HepG2 (cell line): ENCODE results near the gene FUOM. TPM values are rescaled to one million over a fixed set of nuclear protein-coding genes. Genes with fewer than 3 reads are reported as not detected.
A peak's percentile ranks its signal among the peaks of the same experiment; 100 is the strongest.

Experiments
- BCL6 ChIP-seq: IDR thresholded peaks from 2 replicates; pipeline ENCODE4 v1.6.1; 2016; ENCODE audit warnings: missing genetic modification reagents, missing compliant biosample characterization
- CEBPB ChIP-seq: IDR thresholded peaks from 2 replicates; pipeline ENCODE4 v1.6.1; 2011; ENCODE audit warnings: low read depth, low read length, improper control_type of control experiment, borderline replicate concordance
- CENPX ChIP-seq: sonication (generic); formaldehyde crosslinking; IDR thresholded peaks from 2 replicates; pipeline ENCODE4 v1.9.0; 2021; ENCODE audit warnings: mild to moderate bottlenecking, missing genetic modification reagents, moderate library complexity
- DBP ChIP-seq: sonication (generic); formaldehyde crosslinking; IDR thresholded peaks from 2 replicates; pipeline ENCODE4 v1.4.0; 2020; ENCODE audit warnings: missing genetic modification reagents; ENCODE audit errors: not compliant biosample characterization
- E2F1 ChIP-seq: sonication (generic); formaldehyde crosslinking; IDR thresholded peaks from 2 replicates; pipeline ENCODE4 v1.5.0; 2020; ENCODE audit warnings: missing genetic modification reagents
- ERF ChIP-seq: IDR thresholded peaks from 2 replicates; pipeline ENCODE4 v1.6.1; 2018; ENCODE audit warnings: missing biosample characterization, missing genetic modification reagents
- FOXA1 ChIP-seq, 2 experiments: fragments of 450-650 bp in 1 of 2; sonication (generic) in 1 of 2; formaldehyde crosslinking in 1 of 2; IDR thresholded peaks; 2 replicates each; pipeline versions ENCODE4 v1.4.0 to v1.6.1; 2016 to 2020; ENCODE audit warnings: missing genetic modification reagents in 1 of 2
- GTF3A ChIP-seq: sonication (generic); formaldehyde crosslinking; conservative IDR thresholded peaks from 2 replicates; pipeline ENCODE4 v1.4.0; 2020; ENCODE audit warnings: mild to moderate bottlenecking, missing genetic modification reagents
- HBP1 ChIP-seq: IDR thresholded peaks from 2 replicates; pipeline ENCODE4 v1.6.1; 2016; ENCODE audit warnings: low read depth, control low read depth
- KDM5A ChIP-seq: fragments of 200-600 bp; sonication (generic); IDR thresholded peaks from 2 replicates; pipeline ENCODE4 v1.7.0; 2018; ENCODE audit warnings: antibody characterized with exemption, mild to moderate bottlenecking, low read length, borderline replicate concordance
- MNT ChIP-seq: fragments of 450-650 bp; IDR thresholded peaks from 2 replicates; pipeline ENCODE4 v1.6.1; 2016
- NFATC3 ChIP-seq: sonication (generic); formaldehyde crosslinking; IDR thresholded peaks from 2 replicates; pipeline ENCODE4 v1.5.1; 2020; ENCODE audit warnings: mild to moderate bottlenecking, missing genetic modification reagents
- NFIC ChIP-seq: IDR thresholded peaks from 2 replicates; pipeline ENCODE4 v1.6.1; 2012; ENCODE audit warnings: mild to moderate bottlenecking, low read length, inconsistent platforms
- NPAS2 ChIP-seq: sonication (generic); formaldehyde crosslinking; IDR thresholded peaks from 2 replicates; pipeline ENCODE4 v1.8.0; 2022; ENCODE audit warnings: mild to moderate bottlenecking, missing genetic modification reagents, borderline replicate concordance
- RXRB ChIP-seq: IDR thresholded peaks from 2 replicates; pipeline ENCODE4 v1.6.1; 2016; ENCODE audit warnings: borderline replicate concordance, missing genetic modification reagents, missing compliant biosample characterization
- TBP ChIP-seq: sonication (generic); formaldehyde crosslinking; IDR thresholded peaks from 2 replicates; pipeline ENCODE4 v1.5.0; 2020; ENCODE audit warnings: missing genetic modification reagents
- ZEB1 ChIP-seq: IDR thresholded peaks from 2 replicates; pipeline ENCODE4 v1.6.1; 2012; ENCODE audit warnings: mild to moderate bottlenecking, low read depth, inconsistent platforms; ENCODE audit not compliant: insufficient replicate concordance
- ZFP36 ChIP-seq: fragments of 150-350 bp; IDR thresholded peaks from 2 replicates; pipeline ENCODE4 v1.6.1; 2018; ENCODE audit warnings: borderline replicate concordance, low read length, low read depth; ENCODE audit not compliant: partially characterized antibody
- ZNF333 ChIP-seq: sonication (generic); formaldehyde crosslinking; IDR thresholded peaks from 2 replicates; pipeline ENCODE4 v1.4.0; 2020; ENCODE audit warnings: mild to moderate bottlenecking, missing genetic modification reagents, borderline replicate concordance
- ZNF350 ChIP-seq: sonication (generic); formaldehyde crosslinking; IDR thresholded peaks from 2 replicates; pipeline ENCODE4 v1.4.0; 2020; ENCODE audit warnings: mild to moderate bottlenecking, low read depth, missing genetic modification reagents, borderline replicate concordance
- ZNF431 ChIP-seq: sonication (generic); formaldehyde crosslinking; IDR thresholded peaks from 2 replicates; pipeline ENCODE4 v1.9.0; 2022; ENCODE audit warnings: missing genetic modification reagents, low read depth, mild to moderate bottlenecking, borderline replicate concordance
- ZNF510 ChIP-seq: sonication (generic); formaldehyde crosslinking; IDR thresholded peaks from 2 replicates; pipeline ENCODE4 v1.4.0; 2020; ENCODE audit warnings: low read depth, mild to moderate bottlenecking, missing genetic modification reagents
- ZNF670 ChIP-seq: sonication (generic); formaldehyde crosslinking; IDR thresholded peaks from 2 replicates; pipeline ENCODE4 v1.8.0; 2022; ENCODE audit warnings: mild to moderate bottlenecking, missing genetic modification reagents, borderline replicate concordance
- ZNF782 ChIP-seq: sonication (generic); formaldehyde crosslinking; IDR thresholded peaks from 2 replicates; pipeline ENCODE4 v1.4.0; 2020; ENCODE audit warnings: missing genetic modification reagents, mild to moderate bottlenecking, borderline replicate concordance
- ZNF841 ChIP-seq: sonication (generic); formaldehyde crosslinking; IDR thresholded peaks from 2 replicates; pipeline ENCODE4 v1.8.1; 2023; ENCODE audit warnings: missing genetic modification reagents, borderline replicate concordance
- ZSCAN21 ChIP-seq: sonication (generic); formaldehyde crosslinking; IDR thresholded peaks from 2 replicates; pipeline ENCODE4 v1.8.0; 2022; ENCODE audit warnings: mild to moderate bottlenecking, missing genetic modification reagents, moderate library complexity, borderline replicate concordance
- polyA plus RNA-seq, 8 experiments: library from polyadenylated mRNA; depleted of rRNA in 3 of 8; stranded (reverse) in 7 of 8; unstranded in 1 of 8; fragments of >200 nt; fragmentation: Illumina TruSeq in 4 of 8; extraction: Trizol in 4 of 8; gene quantifications; 2 replicates each; pipeline versions ENCODE4 v1.2.1 to v1.2.3, GENCODE V29; 2011 to 2016; ENCODE audit warnings: low read depth in 4 of 8, missing spikeins in 1 of 8, mixed read lengths in 1 of 8; ENCODE audit not compliant: insufficient read depth in 1 of 8
- total RNA-seq, 5 experiments: library from RNA; depleted of rRNA; stranded (reverse); fragments of >200 nt; fragmentation: Illumina TruSeq; extraction: Trizol; gene quantifications; 2 replicates each; pipeline ENCODE4 v1.2.3, GENCODE V29; 2016; ENCODE audit warnings: low read depth in 1 of 5

FUOM gene
- total and polyA plus RNA-seq, 2 of the 13 experiments (the other 11 are each of a cell fraction or from before 2014, with no cell fraction given) = 27.5 to 60.4 TPM

- TF ChIP-seq E2F1 (CRISPR knock-in tag) (peak; percentile 95), KDM5A (no peak; the same call in 1 of the 2 replicates), ZNF841 (CRISPR knock-in tag) (no peak), HBP1 (CRISPR knock-in tag) (no peak; the same call in 1 of the 2 replicates), ZNF431 (peak; percentile 67; the same call in 1 of the 2 replicates), FOXA1 (IDR thresholded peaks at IDR 0.05) (no peak), FOXA1 (CRISPR knock-in tag; IDR thresholded peaks at IDR 0.05) (peak; percentile 30; the same call in 1 of the 2 replicates), ZNF510 (CRISPR knock-in tag) (no peak), ZNF670 (CRISPR knock-in tag) (peak; percentile 96), DBP (CRISPR knock-in tag) (peak; percentile 54), TBP (CRISPR knock-in tag) (no peak), BCL6 (CRISPR knock-in tag) (peak; percentile 46; the same call in 1 of the 2 replicates), RXRB (CRISPR knock-in tag) (peak; percentile 71), ZNF782 (CRISPR knock-in tag) (peak; percentile 85; the same call in 1 of the 2 replicates), ZSCAN21 (CRISPR knock-in tag) (peak; percentile 91; the same call in 1 of the 2 replicates), ZNF333 (CRISPR knock-in tag) (peak; percentile 35; the same call in 1 of the 2 replicates), GTF3A (CRISPR knock-in tag) (0 out of 2 replicates have a peak, but pooled peaks have one; percentile 45), ZNF350 (peak; percentile 76), ERF (CRISPR knock-in tag) (peak; percentile 94), ZEB1 (no peak), NPAS2 (CRISPR knock-in tag) (no peak), ZFP36 (no peak), CEBPB (no peak), NFATC3 (no peak), CENPX (CRISPR knock-in tag) (no peak), MNT (peak; percentile 24; the same call in 1 of the 2 replicates), NFIC (no peak)
Observed at GRCh38 chr10:133394064-133394663, 36.3 kb upstream of the FUOM start, which contains the start of gene MTG1 (continued).
